Measurements from ENCODE around the gene ZNF618. TPM values are rescaled to one million over a fixed set of nuclear protein-coding genes. Genes with fewer than 3 reads are reported as not detected.

The ZNF618 gene
- total RNA-seq, 1 experiment from 2014 or later = 22.0 TPM

DNA sequence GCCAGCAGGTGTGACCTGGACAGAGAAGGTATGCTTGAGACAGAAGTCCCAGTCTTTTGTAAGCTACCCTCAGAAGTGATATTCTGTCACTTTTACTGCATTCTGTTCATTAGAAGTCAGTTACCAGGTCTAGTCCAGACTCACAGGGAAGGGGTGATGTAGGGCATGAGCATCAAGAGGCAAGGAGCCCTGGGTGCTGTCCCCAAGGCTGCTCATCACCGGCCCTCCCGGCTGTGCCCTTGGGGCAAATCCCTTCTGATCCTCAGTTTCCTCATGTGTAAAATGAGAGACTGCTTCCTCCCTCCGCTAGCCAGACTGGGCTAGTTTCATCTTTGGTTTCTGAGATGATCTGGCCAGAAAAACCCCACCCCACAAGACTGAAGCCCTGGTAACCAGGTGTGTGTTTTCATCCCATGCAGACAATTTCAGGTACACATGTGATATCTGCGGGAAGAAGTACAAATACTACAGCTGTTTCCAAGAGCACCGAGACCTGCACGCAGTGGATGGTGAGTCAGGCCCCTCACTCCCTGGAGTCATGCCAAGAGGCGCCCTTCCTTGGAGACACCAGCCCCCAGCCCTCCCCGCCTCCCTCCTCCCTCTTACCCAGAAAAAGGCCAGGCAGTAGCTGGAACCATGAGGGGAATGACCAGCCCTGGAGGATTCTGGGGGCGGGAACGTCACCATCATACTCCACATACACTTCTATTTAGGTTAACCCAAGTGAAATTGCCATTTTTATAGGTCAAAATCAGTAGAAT lies 131.0 kb downstream of the ZNF618 start (continued):
- TF ChIP-seq, protein P1, sequence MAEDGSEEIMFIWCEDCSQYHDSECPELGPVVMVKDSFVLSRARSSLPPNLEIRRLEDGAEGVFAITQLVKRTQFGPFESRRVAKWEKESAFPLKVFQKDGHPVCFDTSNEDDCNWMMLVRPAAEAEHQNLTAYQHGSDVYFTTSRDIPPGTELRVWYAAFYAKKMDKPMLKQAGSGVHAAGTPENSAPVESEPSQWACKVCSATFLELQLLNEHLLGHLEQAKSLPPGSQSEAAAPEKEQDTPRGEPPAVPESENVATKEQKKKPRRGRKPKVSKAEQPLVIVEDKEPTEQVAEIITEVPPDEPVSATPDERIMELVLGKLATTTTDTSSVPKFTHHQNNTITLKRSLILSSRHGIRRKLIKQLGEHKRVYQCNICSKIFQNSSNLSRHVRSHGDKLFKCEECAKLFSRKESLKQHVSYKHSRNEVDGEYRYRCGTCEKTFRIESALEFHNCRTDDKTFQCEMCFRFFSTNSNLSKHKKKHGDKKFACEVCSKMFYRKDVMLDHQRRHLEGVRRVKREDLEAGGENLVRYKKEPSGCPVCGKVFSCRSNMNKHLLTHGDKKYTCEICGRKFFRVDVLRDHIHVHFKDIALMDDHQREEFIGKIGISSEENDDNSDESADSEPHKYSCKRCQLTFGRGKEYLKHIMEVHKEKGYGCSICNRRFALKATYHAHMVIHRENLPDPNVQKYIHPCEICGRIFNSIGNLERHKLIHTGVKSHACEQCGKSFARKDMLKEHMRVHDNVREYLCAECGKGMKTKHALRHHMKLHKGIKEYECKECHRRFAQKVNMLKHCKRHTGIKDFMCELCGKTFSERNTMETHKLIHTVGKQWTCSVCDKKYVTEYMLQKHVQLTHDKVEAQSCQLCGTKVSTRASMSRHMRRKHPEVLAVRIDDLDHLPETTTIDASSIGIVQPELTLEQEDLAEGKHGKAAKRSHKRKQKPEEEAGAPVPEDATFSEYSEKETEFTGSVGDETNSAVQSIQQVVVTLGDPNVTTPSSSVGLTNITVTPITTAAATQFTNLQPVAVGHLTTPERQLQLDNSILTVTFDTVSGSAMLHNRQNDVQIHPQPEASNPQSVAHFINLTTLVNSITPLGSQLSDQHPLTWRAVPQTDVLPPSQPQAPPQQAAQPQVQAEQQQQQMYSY (CRISPR knock-in tag; IDR thresholded peaks at IDR 0.05) = no peak
- TF ChIP-seq, protein P2, sequence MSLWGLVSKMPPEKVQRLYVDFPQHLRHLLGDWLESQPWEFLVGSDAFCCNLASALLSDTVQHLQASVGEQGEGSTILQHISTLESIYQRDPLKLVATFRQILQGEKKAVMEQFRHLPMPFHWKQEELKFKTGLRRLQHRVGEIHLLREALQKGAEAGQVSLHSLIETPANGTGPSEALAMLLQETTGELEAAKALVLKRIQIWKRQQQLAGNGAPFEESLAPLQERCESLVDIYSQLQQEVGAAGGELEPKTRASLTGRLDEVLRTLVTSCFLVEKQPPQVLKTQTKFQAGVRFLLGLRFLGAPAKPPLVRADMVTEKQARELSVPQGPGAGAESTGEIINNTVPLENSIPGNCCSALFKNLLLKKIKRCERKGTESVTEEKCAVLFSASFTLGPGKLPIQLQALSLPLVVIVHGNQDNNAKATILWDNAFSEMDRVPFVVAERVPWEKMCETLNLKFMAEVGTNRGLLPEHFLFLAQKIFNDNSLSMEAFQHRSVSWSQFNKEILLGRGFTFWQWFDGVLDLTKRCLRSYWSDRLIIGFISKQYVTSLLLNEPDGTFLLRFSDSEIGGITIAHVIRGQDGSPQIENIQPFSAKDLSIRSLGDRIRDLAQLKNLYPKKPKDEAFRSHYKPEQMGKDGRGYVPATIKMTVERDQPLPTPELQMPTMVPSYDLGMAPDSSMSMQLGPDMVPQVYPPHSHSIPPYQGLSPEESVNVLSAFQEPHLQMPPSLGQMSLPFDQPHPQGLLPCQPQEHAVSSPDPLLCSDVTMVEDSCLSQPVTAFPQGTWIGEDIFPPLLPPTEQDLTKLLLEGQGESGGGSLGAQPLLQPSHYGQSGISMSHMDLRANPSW (CRISPR knock-in tag; conservative IDR thresholded peaks at IDR 0.05; ENCODE audit: low read depth) = no peak
- no peak for TF ChIP-seq GABPB1 (CRISPR knock-in tag; IDR thresholded peaks at IDR 0.05)
- no peak for TF ChIP-seq ESRRA (CRISPR knock-in tag; IDR thresholded peaks at IDR 0.05; ENCODE audit: borderline replicate concordance)
- TF ChIP-seq ZNF423 (CRISPR knock-in tag; IDR thresholded peaks at IDR 0.05) = no peak
- TF ChIP-seq, protein P3, sequence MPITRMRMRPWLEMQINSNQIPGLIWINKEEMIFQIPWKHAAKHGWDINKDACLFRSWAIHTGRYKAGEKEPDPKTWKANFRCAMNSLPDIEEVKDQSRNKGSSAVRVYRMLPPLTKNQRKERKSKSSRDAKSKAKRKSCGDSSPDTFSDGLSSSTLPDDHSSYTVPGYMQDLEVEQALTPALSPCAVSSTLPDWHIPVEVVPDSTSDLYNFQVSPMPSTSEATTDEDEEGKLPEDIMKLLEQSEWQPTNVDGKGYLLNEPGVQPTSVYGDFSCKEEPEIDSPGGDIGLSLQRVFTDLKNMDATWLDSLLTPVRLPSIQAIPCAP (CRISPR knock-in tag; IDR thresholded peaks at IDR 0.05) = no peak
- no peak for TF ChIP-seq SOX15 (CRISPR knock-in tag; IDR thresholded peaks at IDR 0.05)
- TF ChIP-seq, protein P4, sequence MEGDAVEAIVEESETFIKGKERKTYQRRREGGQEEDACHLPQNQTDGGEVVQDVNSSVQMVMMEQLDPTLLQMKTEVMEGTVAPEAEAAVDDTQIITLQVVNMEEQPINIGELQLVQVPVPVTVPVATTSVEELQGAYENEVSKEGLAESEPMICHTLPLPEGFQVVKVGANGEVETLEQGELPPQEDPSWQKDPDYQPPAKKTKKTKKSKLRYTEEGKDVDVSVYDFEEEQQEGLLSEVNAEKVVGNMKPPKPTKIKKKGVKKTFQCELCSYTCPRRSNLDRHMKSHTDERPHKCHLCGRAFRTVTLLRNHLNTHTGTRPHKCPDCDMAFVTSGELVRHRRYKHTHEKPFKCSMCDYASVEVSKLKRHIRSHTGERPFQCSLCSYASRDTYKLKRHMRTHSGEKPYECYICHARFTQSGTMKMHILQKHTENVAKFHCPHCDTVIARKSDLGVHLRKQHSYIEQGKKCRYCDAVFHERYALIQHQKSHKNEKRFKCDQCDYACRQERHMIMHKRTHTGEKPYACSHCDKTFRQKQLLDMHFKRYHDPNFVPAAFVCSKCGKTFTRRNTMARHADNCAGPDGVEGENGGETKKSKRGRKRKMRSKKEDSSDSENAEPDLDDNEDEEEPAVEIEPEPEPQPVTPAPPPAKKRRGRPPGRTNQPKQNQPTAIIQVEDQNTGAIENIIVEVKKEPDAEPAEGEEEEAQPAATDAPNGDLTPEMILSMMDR (IDR thresholded peaks at IDR 0.05) = no peak
- TF ChIP-seq HMGA2 (CRISPR knock-in tag; IDR thresholded peaks at IDR 0.05) = no peak

DNA sequence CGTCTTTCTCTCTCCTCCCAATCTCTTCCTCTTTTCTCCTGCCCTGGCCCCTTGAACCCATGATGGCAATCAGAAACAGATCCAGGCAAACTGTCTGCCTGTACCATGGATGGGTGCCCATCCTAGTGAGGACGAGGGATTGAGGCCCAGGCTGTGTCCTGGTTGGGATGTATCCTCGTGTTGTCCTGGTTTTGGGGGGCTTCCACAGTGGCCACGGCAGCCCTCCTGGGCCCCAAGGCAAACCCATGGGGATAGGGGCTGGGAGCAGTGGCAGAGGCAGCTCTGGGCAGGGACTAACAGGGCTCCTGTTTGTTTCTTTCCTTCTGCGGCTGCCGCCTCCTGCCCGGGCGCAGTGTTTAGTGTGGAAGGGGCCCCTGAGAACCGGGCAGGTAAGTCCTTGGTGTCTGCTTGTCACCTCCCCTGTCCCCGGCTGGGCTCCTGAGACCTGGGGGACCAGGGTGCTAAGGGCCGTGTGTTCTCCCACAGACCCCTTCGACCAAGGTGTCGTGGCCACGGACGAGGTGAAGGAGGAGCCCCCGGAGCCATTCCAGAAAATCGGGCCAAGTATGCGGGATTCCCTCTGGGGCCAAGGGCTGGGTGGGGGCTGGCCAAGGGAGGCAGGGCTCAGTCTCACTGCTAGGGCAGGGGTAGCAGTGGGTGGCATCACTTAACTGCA lies 132.0 kb downstream of the ZNF618 start:
- Mint-ChIP-seq H3K27ac (no peak overlapping the region), H3K4me1 (peaks cover 13% of the 10 kb centered on the region), H3K36me3 (peaks cover 13% of the 10 kb centered on the region), H3K9me3 (peaks cover 7% of the 10 kb centered on the region), H3K27me3 (ENCODE audit: low read depth) (no peaks in the 10 kb centered on the region), H3K4me3 (no peak overlapping the region)
- DNase-seq (ENCODE audit: low spot score) (peak; percentile 9), ATAC-seq (no peak)
- POLR2A ChIA-PET = no interaction called here
- CTCF ChIA-PET = no interaction called here
- TF ChIP-seq SMAD4 (CRISPR knock-in tag; IDR thresholded peaks at IDR 0.05) (no peak), ESRRA (CRISPR knock-in tag; IDR thresholded peaks at IDR 0.05; ENCODE audit: borderline replicate concordance) (no peak), ZNF121 (CRISPR knock-in tag; IDR thresholded peaks at IDR 0.05) (no peak), GTF2I (CRISPR knock-in tag; conservative IDR thresholded peaks at IDR 0.05) (no peak), JUN (CRISPR knock-in tag; IDR thresholded peaks at IDR 0.05) (no peak), ATF1 (CRISPR knock-in tag; IDR thresholded peaks at IDR 0.05) (no peak)
- TF ChIP-seq, protein P5, sequence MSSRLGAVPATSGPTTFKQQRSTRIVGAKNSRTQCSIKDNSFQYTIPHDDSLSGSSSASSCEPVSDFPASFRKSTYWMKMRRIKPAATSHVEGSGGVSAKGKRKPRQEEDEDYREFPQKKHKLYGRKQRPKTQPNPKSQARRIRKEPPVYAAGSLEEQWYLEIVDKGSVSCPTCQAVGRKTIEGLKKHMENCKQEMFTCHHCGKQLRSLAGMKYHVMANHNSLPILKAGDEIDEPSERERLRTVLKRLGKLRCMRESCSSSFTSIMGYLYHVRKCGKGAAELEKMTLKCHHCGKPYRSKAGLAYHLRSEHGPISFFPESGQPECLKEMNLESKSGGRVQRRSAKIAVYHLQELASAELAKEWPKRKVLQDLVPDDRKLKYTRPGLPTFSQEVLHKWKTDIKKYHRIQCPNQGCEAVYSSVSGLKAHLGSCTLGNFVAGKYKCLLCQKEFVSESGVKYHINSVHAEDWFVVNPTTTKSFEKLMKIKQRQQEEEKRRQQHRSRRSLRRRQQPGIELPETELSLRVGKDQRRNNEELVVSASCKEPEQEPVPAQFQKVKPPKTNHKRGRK (CRISPR knock-in tag; IDR thresholded peaks at IDR 0.05; ENCODE audit: borderline replicate concordance) = no peak
- TF ChIP-seq, protein P6, sequence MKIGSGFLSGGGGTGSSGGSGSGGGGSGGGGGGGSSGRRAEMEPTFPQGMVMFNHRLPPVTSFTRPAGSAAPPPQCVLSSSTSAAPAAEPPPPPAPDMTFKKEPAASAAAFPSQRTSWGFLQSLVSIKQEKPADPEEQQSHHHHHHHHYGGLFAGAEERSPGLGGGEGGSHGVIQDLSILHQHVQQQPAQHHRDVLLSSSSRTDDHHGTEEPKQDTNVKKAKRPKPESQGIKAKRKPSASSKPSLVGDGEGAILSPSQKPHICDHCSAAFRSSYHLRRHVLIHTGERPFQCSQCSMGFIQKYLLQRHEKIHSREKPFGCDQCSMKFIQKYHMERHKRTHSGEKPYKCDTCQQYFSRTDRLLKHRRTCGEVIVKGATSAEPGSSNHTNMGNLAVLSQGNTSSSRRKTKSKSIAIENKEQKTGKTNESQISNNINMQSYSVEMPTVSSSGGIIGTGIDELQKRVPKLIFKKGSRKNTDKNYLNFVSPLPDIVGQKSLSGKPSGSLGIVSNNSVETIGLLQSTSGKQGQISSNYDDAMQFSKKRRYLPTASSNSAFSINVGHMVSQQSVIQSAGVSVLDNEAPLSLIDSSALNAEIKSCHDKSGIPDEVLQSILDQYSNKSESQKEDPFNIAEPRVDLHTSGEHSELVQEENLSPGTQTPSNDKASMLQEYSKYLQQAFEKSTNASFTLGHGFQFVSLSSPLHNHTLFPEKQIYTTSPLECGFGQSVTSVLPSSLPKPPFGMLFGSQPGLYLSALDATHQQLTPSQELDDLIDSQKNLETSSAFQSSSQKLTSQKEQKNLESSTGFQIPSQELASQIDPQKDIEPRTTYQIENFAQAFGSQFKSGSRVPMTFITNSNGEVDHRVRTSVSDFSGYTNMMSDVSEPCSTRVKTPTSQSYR (CRISPR knock-in tag; IDR thresholded peaks at IDR 0.05) = no peak
- TF ChIP-seq, protein P7, sequence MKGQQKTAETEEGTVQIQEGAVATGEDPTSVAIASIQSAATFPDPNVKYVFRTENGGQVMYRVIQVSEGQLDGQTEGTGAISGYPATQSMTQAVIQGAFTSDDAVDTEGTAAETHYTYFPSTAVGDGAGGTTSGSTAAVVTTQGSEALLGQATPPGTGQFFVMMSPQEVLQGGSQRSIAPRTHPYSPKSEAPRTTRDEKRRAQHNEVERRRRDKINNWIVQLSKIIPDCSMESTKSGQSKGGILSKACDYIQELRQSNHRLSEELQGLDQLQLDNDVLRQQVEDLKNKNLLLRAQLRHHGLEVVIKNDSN (CRISPR knock-in tag; IDR thresholded peaks at IDR 0.05) = no peak
- TF ChIP-seq, protein P8, sequence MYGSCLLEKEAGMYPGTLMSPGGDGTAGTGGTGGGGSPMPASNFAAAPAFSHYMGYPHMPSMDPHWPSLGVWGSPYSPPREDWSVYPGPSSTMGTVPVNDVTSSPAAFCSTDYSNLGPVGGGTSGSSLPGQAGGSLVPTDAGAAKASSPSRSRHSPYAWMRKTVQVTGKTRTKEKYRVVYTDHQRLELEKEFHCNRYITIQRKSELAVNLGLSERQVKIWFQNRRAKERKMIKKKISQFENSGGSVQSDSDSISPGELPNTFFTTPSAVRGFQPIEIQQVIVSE (CRISPR knock-in tag; IDR thresholded peaks at IDR 0.05; ENCODE audit: borderline replicate concordance) = no peak
